ENCODE results near the gene PITPNC1.

GRCh38 chr17:67546578-67547527, 169.8 kb downstream of the PITPNC1 start:
- TF ChIP-seq POLR2AphosphoS5 (IDR thresholded peaks at IDR 0.05) (peak; percentile 70 to 80), POLR2A (IDR thresholded peaks at IDR 0.05) (no peak)
- TF ChIP-seq, protein P1, sequence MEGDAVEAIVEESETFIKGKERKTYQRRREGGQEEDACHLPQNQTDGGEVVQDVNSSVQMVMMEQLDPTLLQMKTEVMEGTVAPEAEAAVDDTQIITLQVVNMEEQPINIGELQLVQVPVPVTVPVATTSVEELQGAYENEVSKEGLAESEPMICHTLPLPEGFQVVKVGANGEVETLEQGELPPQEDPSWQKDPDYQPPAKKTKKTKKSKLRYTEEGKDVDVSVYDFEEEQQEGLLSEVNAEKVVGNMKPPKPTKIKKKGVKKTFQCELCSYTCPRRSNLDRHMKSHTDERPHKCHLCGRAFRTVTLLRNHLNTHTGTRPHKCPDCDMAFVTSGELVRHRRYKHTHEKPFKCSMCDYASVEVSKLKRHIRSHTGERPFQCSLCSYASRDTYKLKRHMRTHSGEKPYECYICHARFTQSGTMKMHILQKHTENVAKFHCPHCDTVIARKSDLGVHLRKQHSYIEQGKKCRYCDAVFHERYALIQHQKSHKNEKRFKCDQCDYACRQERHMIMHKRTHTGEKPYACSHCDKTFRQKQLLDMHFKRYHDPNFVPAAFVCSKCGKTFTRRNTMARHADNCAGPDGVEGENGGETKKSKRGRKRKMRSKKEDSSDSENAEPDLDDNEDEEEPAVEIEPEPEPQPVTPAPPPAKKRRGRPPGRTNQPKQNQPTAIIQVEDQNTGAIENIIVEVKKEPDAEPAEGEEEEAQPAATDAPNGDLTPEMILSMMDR (IDR thresholded peaks at IDR 0.05), result no peak

Measured in upper lobe of left lung (tissue), 4 donors.